ENCODE results near the gene MACF1.

MACF1 gene

DNA sequence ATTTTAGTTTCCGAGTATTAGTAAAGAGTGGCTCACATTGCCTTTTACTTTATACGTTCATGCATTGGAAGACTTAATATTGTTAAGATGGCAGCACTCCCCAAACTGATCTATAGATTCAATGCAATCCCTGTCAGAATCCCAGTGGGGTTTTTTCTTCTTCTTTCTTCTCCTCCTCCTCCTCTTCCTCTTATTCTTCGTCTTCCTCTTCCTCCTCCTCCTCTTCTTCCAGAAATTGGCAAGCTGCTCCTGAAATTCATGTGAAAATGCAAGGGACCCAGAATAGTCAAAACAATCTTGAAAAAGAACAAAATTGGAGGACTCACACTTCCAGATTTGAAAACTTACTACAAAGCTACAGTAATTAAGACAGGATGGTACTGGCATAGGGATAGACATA lies 23.2 kb upstream of the MACF1 start:
- H4K8ac ChIP-seq (ENCODE audit: low read length), result no peak overlapping the region
- WGBS, result 45% methylated on average over 2 of the region's 3 CpGs

DNA sequence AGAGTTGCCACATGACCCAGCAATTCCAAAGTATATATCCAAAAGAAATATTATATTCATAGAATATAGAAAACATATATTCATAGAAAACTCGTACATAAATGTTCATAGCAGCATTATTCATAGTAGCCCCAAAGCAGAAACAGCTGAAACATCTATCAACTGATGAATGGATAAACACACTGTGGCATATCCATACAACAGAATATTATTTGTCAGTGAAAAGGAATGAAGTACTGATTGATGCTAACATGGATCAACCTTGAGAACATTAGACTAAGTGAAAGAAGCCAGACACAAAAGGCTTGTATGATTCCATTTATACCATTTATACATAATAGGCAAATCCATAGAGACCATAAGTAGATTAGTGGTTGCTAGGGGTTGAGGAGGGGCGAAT lies 21.7 kb upstream of the MACF1 start:
- Histone ChIP-seq H3K14ac (ENCODE audit: low read length in 2 of 2) (no peak overlapping the region), H3K79me1 (replicated peaks; ENCODE audit: low read length, poor library complexity, severe bottlenecking) (no peaks in the 10 kb centered on the region), H3K4me1 (ENCODE audit: control insufficient read depth, insufficient read depth, low read depth, low read length) (peaks cover 14% of the 10 kb centered on the region), H2BK15ac (ENCODE audit: low read depth, poor library complexity, severe bottlenecking) (no peak overlapping the region), H3K4ac (ENCODE audit: low read depth in 1 of 2, low read length in 2 of 2) (no peak overlapping the region), H4K91ac (ENCODE audit: low read length) (no peak overlapping the region), H3K23ac (ENCODE audit: low read length in 2 of 2) (no peak overlapping the region), H3K36me3 (ENCODE audit: control insufficient read depth in 1 of 2, insufficient read depth in 2 of 2, low read depth in 1 of 2, low read length in 2 of 2) (no peaks in the 10 kb centered on the region), H3K27ac (ENCODE audit: low read length, poor library complexity, severe bottlenecking) (peak overlapping the region; percentile 57), H3K9me3 (ENCODE audit: control insufficient read depth, low read length) (no peaks in the 10 kb centered on the region), H3K9ac (ENCODE audit: low read length) (no peak overlapping the region), H3K4me3 (ENCODE audit: insufficient read depth in 1 of 2, low read depth in 1 of 2, low read length in 2 of 2) (no peak overlapping the region), H3K27me3 (ENCODE audit: control insufficient read depth in 1 of 2, insufficient read depth in 1 of 2, low read length in 2 of 2) (no peaks in the 10 kb centered on the region), H3K4me2 (ENCODE audit: low read length, poor library complexity, severe bottlenecking) (no peak overlapping the region), H3K18ac (ENCODE audit: low read depth in 1 of 2, low read length in 2 of 2) (no peak overlapping the region), H2AFZ (ENCODE audit: low read depth, low read length) (no peak overlapping the region), H2BK5ac (ENCODE audit: low read depth, low read length, poor library complexity, severe bottlenecking) (no peak overlapping the region), H2BK120ac (ENCODE audit: low read depth, low read length) (no peak overlapping the region), H4K8ac (ENCODE audit: low read length) (no peak overlapping the region), H2BK12ac (ENCODE audit: low read length in 2 of 2) (no peak overlapping the region), H2AK5ac (ENCODE audit: low read length, severe bottlenecking) (peak overlapping the region; percentile 70)
- DNase-seq, result no peak
- 100% methylated on average over 1 of the region's 2 CpGs for WGBS

More for the DNA sequence above, 23.2 kb upstream of the MACF1 start:
- H4K91ac ChIP-seq (ENCODE audit: low read length), result no peak overlapping the region
- no peak for DNase-seq
- H3K4me3 ChIP-seq (ENCODE audit: insufficient read depth in 1 of 2, low read depth in 1 of 2, low read length in 2 of 2), result no peak overlapping the region
- no peak overlapping the region for H2AFZ ChIP-seq (ENCODE audit: low read depth, low read length)
- no peak overlapping the region for H3K18ac ChIP-seq (ENCODE audit: low read depth in 1 of 2, low read length in 2 of 2)
- H3K23ac ChIP-seq (ENCODE audit: low read length in 2 of 2), result no peak overlapping the region
- H3K4me2 ChIP-seq (ENCODE audit: low read length, poor library complexity, severe bottlenecking), result no peak overlapping the region
- no peak overlapping the region for H2BK5ac ChIP-seq (ENCODE audit: low read depth, low read length, poor library complexity, severe bottlenecking)
- H3K9me3 ChIP-seq (ENCODE audit: control insufficient read depth, low read length), result no peaks in the 10 kb centered on the region
- no peak overlapping the region for H2BK15ac ChIP-seq (ENCODE audit: low read depth, poor library complexity, severe bottlenecking)
- no peak overlapping the region for H2BK12ac ChIP-seq (ENCODE audit: low read length in 2 of 2)
- no peak overlapping the region for H3K14ac ChIP-seq (ENCODE audit: low read length in 2 of 2)
- H3K36me3 ChIP-seq (ENCODE audit: control insufficient read depth in 1 of 2, insufficient read depth in 2 of 2, low read depth in 1 of 2, low read length in 2 of 2), result no peaks in the 10 kb centered on the region
- no peak overlapping the region for H3K4ac ChIP-seq (ENCODE audit: low read depth in 1 of 2, low read length in 2 of 2)
- H3K27me3 ChIP-seq (ENCODE audit: control insufficient read depth in 1 of 2, insufficient read depth in 1 of 2, low read length in 2 of 2), result no peaks in the 10 kb centered on the region
- H3K4me1 ChIP-seq (ENCODE audit: control insufficient read depth, insufficient read depth, low read depth, low read length), result peaks cover 18% of the 10 kb centered on the region
- no peaks in the 10 kb centered on the region for H3K79me1 ChIP-seq (replicated peaks; ENCODE audit: low read length, poor library complexity, severe bottlenecking)
- no peak overlapping the region for H3K9ac ChIP-seq (ENCODE audit: low read length)
- no peak overlapping the region for H2AK5ac ChIP-seq (ENCODE audit: low read length, severe bottlenecking)
- no peak overlapping the region for H2BK120ac ChIP-seq (ENCODE audit: low read depth, low read length)
- peak overlapping the region; percentile 83 for H3K27ac ChIP-seq (ENCODE audit: low read length, poor library complexity, severe bottlenecking)

DNA sequence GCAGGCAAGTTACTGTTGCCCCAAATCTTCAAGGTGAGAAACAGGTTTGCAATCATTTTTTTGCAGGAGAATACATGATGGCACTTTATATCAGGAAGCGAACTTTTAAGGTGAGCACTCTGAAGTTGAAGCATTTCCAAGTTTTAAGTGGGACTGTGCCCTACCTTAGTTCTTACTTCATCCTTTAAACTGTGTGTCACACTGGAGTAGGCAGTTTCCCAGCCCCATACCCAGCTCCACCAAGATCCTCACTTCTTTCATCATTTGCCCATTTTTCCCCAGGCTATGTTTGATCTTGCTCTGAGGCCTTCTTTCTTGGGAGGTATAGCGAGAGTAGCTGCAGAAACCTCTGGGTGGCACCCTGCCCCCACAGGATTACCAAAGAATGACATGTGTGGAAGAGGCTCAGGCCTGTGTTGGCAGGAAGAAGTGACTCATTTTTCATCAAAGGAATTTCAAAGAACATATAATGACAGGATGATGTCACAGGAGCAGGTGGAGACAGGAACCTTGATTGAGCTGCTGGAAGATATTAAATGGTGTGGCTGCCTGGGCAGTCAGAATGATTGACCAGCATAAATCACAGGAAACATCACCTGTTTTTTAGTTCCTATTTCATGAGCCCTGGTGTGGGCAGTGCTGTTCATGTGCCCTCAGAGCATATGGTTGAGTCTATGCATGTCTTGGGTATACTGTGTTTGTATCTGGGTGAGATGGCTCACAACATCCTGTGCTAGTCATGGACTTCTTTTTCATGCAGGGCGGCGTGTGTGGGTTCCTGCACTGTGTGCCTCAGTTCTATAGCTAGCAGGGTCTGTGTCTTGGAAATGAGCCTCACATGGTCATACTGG lies 20.8 kb upstream of the MACF1 start:
- Histone ChIP-seq H2BK5ac (ENCODE audit: low read depth, low read length, poor library complexity, severe bottlenecking) (no peak overlapping the region), H4K91ac (ENCODE audit: low read length) (peak overlapping the region; percentile 35), H3K79me1 (replicated peaks; ENCODE audit: low read length, poor library complexity, severe bottlenecking) (no peaks in the 10 kb centered on the region), H3K4ac (ENCODE audit: low read depth in 1 of 2, low read length in 2 of 2) (peak overlapping the region; percentile 69 to 88), H4K8ac (ENCODE audit: low read length) (peak overlapping the region; percentile 69), H3K23ac (ENCODE audit: low read length in 2 of 2) (peak overlapping the region in 1 of 2 experiments; percentile 41), H3K27ac (ENCODE audit: low read length, poor library complexity, severe bottlenecking) (peak overlapping the region; percentile 80), H3K18ac (ENCODE audit: low read depth in 1 of 2, low read length in 2 of 2) (peak overlapping the region; percentile 93), H3K4me2 (ENCODE audit: low read length, poor library complexity, severe bottlenecking) (no peak overlapping the region), H2BK120ac (ENCODE audit: low read depth, low read length) (no peak overlapping the region), H2BK15ac (ENCODE audit: low read depth, poor library complexity, severe bottlenecking) (peak overlapping the region; percentile 30), H2AK5ac (ENCODE audit: low read length, severe bottlenecking) (peak overlapping the region; percentile 70), H3K36me3 (ENCODE audit: control insufficient read depth in 1 of 2, insufficient read depth in 2 of 2, low read depth in 1 of 2, low read length in 2 of 2) (no peaks in the 10 kb centered on the region), H2BK12ac (ENCODE audit: low read length in 2 of 2) (peak overlapping the region; percentile 85 to 89), H3K27me3 (ENCODE audit: control insufficient read depth in 1 of 2, insufficient read depth in 1 of 2, low read length in 2 of 2) (no peaks in the 10 kb centered on the region), H3K14ac (ENCODE audit: low read length in 2 of 2) (peak overlapping the region in 1 of 2 experiments; percentile 38), H2AFZ (ENCODE audit: low read depth, low read length) (no peak overlapping the region), H3K4me1 (ENCODE audit: control insufficient read depth, insufficient read depth, low read depth, low read length) (peaks cover 14% of the 10 kb centered on the region), H3K9ac (ENCODE audit: low read length) (no peak overlapping the region), H3K4me3 (ENCODE audit: insufficient read depth in 1 of 2, low read depth in 1 of 2, low read length in 2 of 2) (no peak overlapping the region), H3K9me3 (ENCODE audit: control insufficient read depth, low read length) (no peaks in the 10 kb centered on the region)
- DNase-seq, result peak; percentile 90
- 57% methylated on average over 4 of the region's 4 CpGs for WGBS

DNA sequence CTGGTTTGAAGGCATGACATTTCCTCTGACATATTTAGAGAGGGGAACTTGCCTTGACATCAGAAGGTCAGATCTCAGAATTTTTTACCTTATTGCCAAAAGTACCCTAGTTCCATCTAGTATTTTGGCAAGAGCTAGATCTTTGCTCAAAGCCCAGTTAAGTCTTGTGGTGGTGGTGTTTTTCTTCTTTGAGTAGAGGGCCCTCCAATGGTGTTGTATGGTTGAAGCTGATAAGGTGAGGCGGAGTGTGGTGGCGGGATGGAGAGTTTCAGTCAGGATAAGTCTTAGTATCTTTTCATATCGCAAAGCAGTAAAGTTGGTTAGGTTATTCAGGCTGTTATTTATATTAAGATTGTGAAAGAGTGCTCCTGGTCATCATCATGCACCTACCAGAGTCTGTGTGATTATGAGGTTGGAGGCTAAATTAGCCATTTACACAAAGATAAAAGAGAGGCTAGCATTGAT lies 20.1 kb upstream of the MACF1 start:
- peak overlapping the region; percentile 93 for H3K18ac ChIP-seq (ENCODE audit: low read depth in 1 of 2, low read length in 2 of 2)
- peaks cover 15% of the 10 kb centered on the region for H3K4me1 ChIP-seq (ENCODE audit: control insufficient read depth, insufficient read depth, low read depth, low read length)
- H3K4me2 ChIP-seq (ENCODE audit: low read length, poor library complexity, severe bottlenecking), result no peak overlapping the region
- whole genome bisulfite sequencing, result 83% methylated on average over 3 of the region's 3 CpGs
- H2BK120ac ChIP-seq (ENCODE audit: low read depth, low read length), result no peak overlapping the region
- H2BK5ac ChIP-seq (ENCODE audit: low read depth, low read length, poor library complexity, severe bottlenecking), result no peak overlapping the region
- H3K14ac ChIP-seq (ENCODE audit: low read length in 2 of 2), result peak overlapping the region in 1 of 2 experiments; percentile 38
- no peaks in the 10 kb centered on the region for H3K79me1 ChIP-seq (replicated peaks; ENCODE audit: low read length, poor library complexity, severe bottlenecking)
- peak overlapping the region; percentile 85 to 89 for H2BK12ac ChIP-seq (ENCODE audit: low read length in 2 of 2)
- DNase-seq, result no peak
- H4K91ac ChIP-seq (ENCODE audit: low read length), result peak overlapping the region; percentile 35
- H3K9ac ChIP-seq (ENCODE audit: low read length), result no peak overlapping the region
- peak overlapping the region; percentile 69 to 88 for H3K4ac ChIP-seq (ENCODE audit: low read depth in 1 of 2, low read length in 2 of 2)
- no peaks in the 10 kb centered on the region for H3K27me3 ChIP-seq (ENCODE audit: control insufficient read depth in 1 of 2, insufficient read depth in 1 of 2, low read length in 2 of 2)
- no peak overlapping the region for H2AFZ ChIP-seq (ENCODE audit: low read depth, low read length)
- H3K23ac ChIP-seq (ENCODE audit: low read length in 2 of 2), result no peak overlapping the region
- H3K4me3 ChIP-seq (ENCODE audit: insufficient read depth in 1 of 2, low read depth in 1 of 2, low read length in 2 of 2), result no peak overlapping the region
- H3K27ac ChIP-seq (ENCODE audit: low read length, poor library complexity, severe bottlenecking), result peak overlapping the region; percentile 80
- no peak overlapping the region for H2BK15ac ChIP-seq (ENCODE audit: low read depth, poor library complexity, severe bottlenecking)
- H2AK5ac ChIP-seq (ENCODE audit: low read length, severe bottlenecking), result peak overlapping the region; percentile 97
- H4K8ac ChIP-seq (ENCODE audit: low read length), result no peak overlapping the region
- no peaks in the 10 kb centered on the region for H3K9me3 ChIP-seq (ENCODE audit: control insufficient read depth, low read length)
- H3K36me3 ChIP-seq (ENCODE audit: control insufficient read depth in 1 of 2, insufficient read depth in 2 of 2, low read depth in 1 of 2, low read length in 2 of 2), result no peaks in the 10 kb centered on the region

All from mesenchymal stem cell (in vitro differentiated cells and primary cell).